MG63 (cell line): ENCODE results near the gene REPS1. TPM values are rescaled to one million over a fixed set of nuclear protein-coding genes. Genes with fewer than 3 reads are reported as not detected.
"Not testable (repeated sequence)": the region's sequence is repeated elsewhere in the genome, so short reads cannot be mapped to it uniquely, and the experiment has no call there.

Source experiments
- DNase-seq: peaks from one replicate; pipeline ENCODE4 v3.0.0-alpha.2; 2020
- H3K27me3 ChIP-seq: fragments of 250-450 bp; sonication (Bioruptor Pico); 2 replicates; pipeline ENCODE4 v1.5.1; 2020; ENCODE audit warnings: mild to moderate bottlenecking, moderate library complexity
- H3K36me3 ChIP-seq: fragments of 250-450 bp; sonication (Bioruptor Pico); 2 replicates; pipeline ENCODE4 v1.5.1; 2020; ENCODE audit warnings: mild to moderate bottlenecking, moderate library complexity
- H3K4me3 ChIP-seq: fragments of 250-450 bp; sonication (Bioruptor Pico); 2 replicates; pipeline ENCODE4 v1.5.1; 2020; ENCODE audit warnings: mild to moderate bottlenecking, moderate library complexity
- H3K9me3 ChIP-seq: fragments of 250-450 bp; sonication (Bioruptor Pico); 2 replicates; pipeline ENCODE4 v1.5.1; 2020; ENCODE audit warnings: mild to moderate bottlenecking, moderate library complexity
- total RNA-seq: library from RNA; depleted of rRNA; stranded (reverse); fragments of >200 nt; shearing (Covaris generic); gene quantifications from 2 replicates; pipeline ENCODE4 v1.2.3, GENCODE V29; 2014; ENCODE audit warnings: low replicate concordance

Gene REPS1
- total RNA-seq, 1 experiment from 2014 or later = 19.9 TPM

- DNase-seq = no peak
- Histone ChIP-seq H3K4me3 (no peak overlapping the region), H3K27me3 (peaks cover 3% of the 10 kb centered on the region; the same call in 1 of the 2 replicates), H3K36me3 (no peaks in the 10 kb centered on the region), H3K9me3 (no peaks in the 10 kb centered on the region)
These were observed 25.2 kb upstream of the REPS1 start for GRCh38 chr6:139013185-139013800.

GRCh38 chr6:139011980-139012379 lies 23.9 kb upstream of the REPS1 start:
- Histone ChIP-seq H3K27me3 (peaks cover 3% of the 10 kb centered on the region; the same call in 1 of the 2 replicates), H3K4me3 (no peak overlapping the region), H3K36me3 (no peaks in the 10 kb centered on the region), H3K9me3 (no peaks in the 10 kb centered on the region)
- DNase-seq = no peak

GRCh38 chr6:139010674-139011073 lies 22.6 kb upstream of the REPS1 start:
- Histone ChIP-seq H3K36me3 (no peaks in the 10 kb centered on the region), H3K27me3 (peaks cover 3% of the 10 kb centered on the region; the same call in 1 of the 2 replicates), H3K9me3 (no peaks in the 10 kb centered on the region), H3K4me3 (no peak overlapping the region)
- no peak for DNase-seq

- peaks cover 3% of the 10 kb centered on the region; the same call in 1 of the 2 replicates for H3K27me3 ChIP-seq
- H3K36me3 ChIP-seq = no peaks in the 10 kb centered on the region
- no peak for DNase-seq
- no peak overlapping the region for H3K4me3 ChIP-seq
- H3K9me3 ChIP-seq = no peaks in the 10 kb centered on the region
These were observed 20.1 kb upstream of the REPS1 start for GRCh38 chr6:139008117-139008516.

- DNase-seq = no peak
These were observed 19.4 kb upstream of the REPS1 start for GRCh38 chr6:139007428-139007827.

GRCh38 chr6:139006477-139006876 lies 18.4 kb upstream of the REPS1 start:
- Histone ChIP-seq H3K27me3 (no peaks in the 10 kb centered on the region), H3K4me3 (no peak overlapping the region), H3K36me3 (no peaks in the 10 kb centered on the region), H3K9me3 (no peaks in the 10 kb centered on the region)
- no peak for DNase-seq

More at GRCh38 chr6:139007428-139007827, 19.4 kb upstream of the REPS1 start:
- Histone ChIP-seq H3K36me3 (no peaks in the 10 kb centered on the region), H3K4me3 (no peak overlapping the region), H3K9me3 (no peaks in the 10 kb centered on the region), H3K27me3 (peaks cover 2% of the 10 kb centered on the region; the same call in 1 of the 2 replicates)

- Histone ChIP-seq H3K36me3 (no peaks in the 10 kb centered on the region), H3K4me3 (no peak overlapping the region), H3K27me3 (no peaks in the 10 kb centered on the region), H3K9me3 (no peaks in the 10 kb centered on the region)
- no peak for DNase-seq
These were observed 15.7 kb upstream of the REPS1 start for GRCh38 chr6:139003751-139004150.

GRCh38 chr6:138999949-139000725 lies 12.1 kb upstream of the REPS1 start:
- H3K4me3 ChIP-seq = no peak overlapping the region
- no peak for DNase-seq
- no peaks in the 10 kb centered on the region for H3K9me3 ChIP-seq
- no peaks in the 10 kb centered on the region for H3K36me3 ChIP-seq
- H3K27me3 ChIP-seq = no peaks in the 10 kb centered on the region

- DNase-seq = no peak
- H3K9me3 ChIP-seq = no peaks in the 10 kb centered on the region
- H3K27me3 ChIP-seq = no peaks in the 10 kb centered on the region
- no peak overlapping the region for H3K4me3 ChIP-seq
- H3K36me3 ChIP-seq = no peaks in the 10 kb centered on the region
These were observed 9.1 kb upstream of the REPS1 start for GRCh38 chr6:138997136-138997535.

- DNase-seq = no peak
- H3K9me3 ChIP-seq = no peaks in the 10 kb centered on the region
These were observed 8.5 kb upstream of the REPS1 start for GRCh38 chr6:138996524-138996923.

GRCh38 chr6:138993410-138993809 lies 5.4 kb upstream of the REPS1 start:
- H3K36me3 ChIP-seq, H3K27me3 ChIP-seq, H3K9me3 ChIP-seq, H3K4me3 ChIP-seq, DNase-seq: not testable (repeated sequence)

More at GRCh38 chr6:138996524-138996923, 8.5 kb upstream of the REPS1 start:
- no peaks in the 10 kb centered on the region for H3K36me3 ChIP-seq
- no peaks in the 10 kb centered on the region for H3K27me3 ChIP-seq
- no peak overlapping the region for H3K4me3 ChIP-seq

- not testable (repeated sequence) for H3K4me3 ChIP-seq, H3K9me3 ChIP-seq, H3K27me3 ChIP-seq, H3K36me3 ChIP-seq, DNase-seq
These were observed 4.9 kb upstream of the REPS1 start for GRCh38 chr6:138992965-138993364.

- Histone ChIP-seq H3K9me3 (no peaks in the 10 kb centered on the region), H3K27me3 (no peaks in the 10 kb centered on the region), H3K36me3 (no peaks in the 10 kb centered on the region), H3K4me3 (no peak overlapping the region)
- DNase-seq = no peak
These were observed 3.2 kb upstream of the REPS1 start for GRCh38 chr6:138991206-138991605.

GRCh38 chr6:138989098-138989983 lies 1.3 kb upstream of the REPS1 start:
- no peaks in the 10 kb centered on the region for H3K27me3 ChIP-seq
- DNase-seq = no peak
- no peak overlapping the region for H3K4me3 ChIP-seq
- no peaks in the 10 kb centered on the region for H3K36me3 ChIP-seq
- H3K9me3 ChIP-seq = no peaks in the 10 kb centered on the region

GRCh38 chr6:138988469-138988834 lies 399 bp upstream of the REPS1 start:
- Histone ChIP-seq H3K27me3 (no peaks in the 10 kb centered on the region), H3K36me3 (no peaks in the 10 kb centered on the region), H3K9me3 (no peaks in the 10 kb centered on the region), H3K4me3 (peak overlapping the region; percentile 94)
- DNase-seq = no peak

GRCh38 chr6:138987080-138987642 lies 892 bp downstream of the REPS1 start:
- Histone ChIP-seq H3K27me3 (no peaks in the 10 kb centered on the region), H3K4me3 (peak overlapping the region; percentile 94), H3K36me3 (no peaks in the 10 kb centered on the region), H3K9me3 (no peaks in the 10 kb centered on the region)
- no peak for DNase-seq

GRCh38 chr6:138986578-138986977 lies 1.5 kb downstream of the REPS1 start:
- Histone ChIP-seq H3K36me3 (no peaks in the 10 kb centered on the region), H3K9me3 (no peaks in the 10 kb centered on the region), H3K27me3 (no peaks in the 10 kb centered on the region), H3K4me3 (peak overlapping the region; percentile 94)
- no peak for DNase-seq
